CD4-positive, alpha-beta T cell (primary cell): ENCODE results near the gene CIAO2B. TPM values are rescaled to one million over a fixed set of nuclear protein-coding genes. Genes with fewer than 3 reads are reported as not detected.

ENCODE experiments used
- ATAC-seq: fragments of 200-7000 bp; cut with Tn5 transposase; one replicate; pipeline ENCODE4 v1.10.0; 2022; ENCODE audit warnings: mild to moderate bottlenecking; ENCODE audit not compliant: poor library complexity
- CTCF ChIA-PET: fragments of 350-600 bp; sonication (Branson Sonifier 250); formaldehyde crosslinking; loops from one replicate; lab custom pipeline; 2021; ENCODE audit warnings: antibody characterized with exemption, inconsistent platforms; lab: Charles Lee
- POLR2A ChIA-PET: fragments of 350-600 bp; sonication (Branson Sonifier 250); formaldehyde crosslinking; loops from one replicate; lab custom pipeline; 2021; ENCODE audit warnings: antibody characterized with exemption, inconsistent platforms; lab: Charles Lee
- DNase-seq, 14 experiments: peaks; one replicate each; pipeline ENCODE4 v3.0.0-alpha.2; 2013 to 2020; ENCODE audit warnings: mixed read lengths in 2 of 14
- H3K27ac ChIP-seq, 2 donors: one replicate each; pipeline versions ENCODE4 v1.5.1 to v1.7.0; 2013; ENCODE audit warnings: low read length in 2 of 2, low read depth in 1 of 2, mild to moderate bottlenecking in 1 of 2
- H3K27me3 ChIP-seq, 2 experiments: 1 replicate in 1 of 2; 2 replicates in 1 of 2; pipeline versions ENCODE4 v1.6.1 to v1.7.0; 2013; ENCODE audit warnings: low read length in 2 of 2, control low read depth in 1 of 2, mild to moderate bottlenecking in 1 of 2, moderate library complexity in 1 of 2; ENCODE audit not compliant: insufficient read depth in 2 of 2, control insufficient read depth in 1 of 2
- H3K36me3 ChIP-seq: one replicate; pipeline ENCODE4 v1.6.1; 2013; ENCODE audit warnings: low read length, control low read depth; ENCODE audit not compliant: insufficient read depth
- H3K4me1 ChIP-seq: one replicate; pipeline ENCODE4 v1.6.1; 2013; ENCODE audit warnings: low read length, control low read depth; ENCODE audit not compliant: insufficient read depth
- H3K4me3 ChIP-seq: one replicate; pipeline ENCODE4 v1.5.1; 2013; ENCODE audit warnings: mild to moderate bottlenecking, low read length, moderate library complexity
- H3K9me3 ChIP-seq, 2 experiments: 1 replicate in 1 of 2; 2 replicates in 1 of 2; pipeline versions ENCODE4 v1.6.1 to v1.7.0; 2013; ENCODE audit warnings: low read length in 2 of 2, mild to moderate bottlenecking in 2 of 2, control low read depth in 1 of 2, moderate library complexity in 1 of 2; ENCODE audit not compliant: control insufficient read depth in 1 of 2, insufficient read depth in 1 of 2
- H3K27ac Mint-ChIP-seq: one replicate; pipeline ENCODE4 v1.8.0; 2020; ENCODE audit warnings: mixed read lengths
- H3K27me3 Mint-ChIP-seq: one replicate; pipeline ENCODE4 v1.8.0; 2021; ENCODE audit warnings: mixed read lengths
- H3K36me3 Mint-ChIP-seq: one replicate; pipeline ENCODE4 v1.8.0; 2021; ENCODE audit warnings: low read depth, mixed read lengths
- H3K4me1 Mint-ChIP-seq: one replicate; pipeline ENCODE4 v1.8.0; 2021; ENCODE audit warnings: low read depth, mixed read lengths
- H3K4me3 Mint-ChIP-seq: one replicate; pipeline ENCODE4 v1.8.0; 2020; ENCODE audit warnings: mild to moderate bottlenecking, mixed read lengths
- H3K9me3 Mint-ChIP-seq: one replicate; pipeline ENCODE4 v1.8.0; 2020; ENCODE audit warnings: mixed read lengths
- intact Hi-C, 2 experiments: fragments of 100-400 bp; cut with DNase I in 1 of 2; cut with micrococcal nuclease in 1 of 2; formaldehyde crosslinking; loops; one replicate each; pipeline versions ENCODE4 v1.15.1 to v1.9.0; 2023 to 2025; cut with DNase I, micrococcal nuclease
- total RNA-seq, 174 experiments: library from RNA in 2 of 174; stranded (reverse) in 2 of 174; gene quantifications; one replicate each; pipeline ENCODE4 v1.2.3 and lab custom pipeline; 2021 to 2026
- TF ChIP-seq, protein P1 (sequence below): fragments of 200-600 bp; IDR thresholded peaks from one replicate; pipeline ENCODE4 v1.8.0; 2022; ENCODE audit warnings: antibody characterized with exemption, mild to moderate bottlenecking

Gene CIAO2B
- total RNA-seq, 2 experiments from 2014 or later = 58.6 to 70.4 TPM

DNA sequence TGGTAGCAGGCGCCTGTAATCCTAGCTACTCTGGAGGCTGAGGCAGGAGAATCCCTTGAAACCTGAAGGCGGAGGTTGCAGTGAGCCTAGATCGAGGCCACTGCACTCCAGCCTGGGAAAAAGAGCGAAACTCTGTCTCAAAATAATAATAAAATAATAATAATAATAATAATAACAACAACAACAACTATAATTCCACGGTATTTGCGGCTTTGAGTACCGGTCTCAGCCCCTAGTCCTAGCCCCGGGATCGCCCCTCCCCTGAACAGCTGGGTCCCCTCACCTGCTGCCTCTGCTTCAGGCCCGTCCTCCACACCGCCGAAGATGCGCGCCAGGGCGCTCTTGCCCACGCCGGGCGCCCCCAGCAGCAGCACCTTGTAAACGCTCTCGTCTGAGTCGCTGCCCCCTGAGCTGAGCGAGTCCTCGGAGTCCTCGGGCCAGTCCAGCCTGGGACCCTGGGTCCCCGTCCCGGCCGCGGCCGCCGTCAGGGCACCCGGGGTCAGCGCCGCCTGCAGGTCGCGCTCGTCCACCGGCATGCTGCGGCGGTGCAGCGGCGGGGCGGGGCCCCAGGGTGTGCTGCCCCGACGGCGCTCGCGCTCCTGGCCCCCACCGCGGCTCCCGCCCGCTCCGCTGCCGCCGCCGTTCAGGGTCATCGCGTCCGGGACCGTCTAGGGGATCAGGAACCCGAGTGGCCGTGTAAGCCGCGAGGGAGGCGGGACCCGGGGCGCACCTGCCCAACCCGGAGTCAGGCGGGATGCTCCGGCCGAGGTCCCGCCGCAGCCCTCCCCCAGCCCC, 9.5 kb downstream of the CIAO2B start:
- POLR2A ChIA-PET = interaction anchor here (0.9 kb wide), 1 partner anchor 9 kb away, joined by 3 read pairs; the partner anchor contains the start of gene CIAO2B
- Histone ChIP-seq H3K4me3 (no peak overlapping the region), H3K36me3 (no peaks in the 10 kb centered on the region), H3K4me1 (peaks cover 16% of the 10 kb centered on the region), H3K27me3 (peaks cover 28 to 43% of the 10 kb centered on the region in 2 experiments), H3K27ac (no peak overlapping the region), H3K9me3 (peaks cover 0 to 11% of the 10 kb centered on the region in 2 experiments)
- Mint-ChIP-seq H3K36me3 (no peaks in the 10 kb centered on the region), H3K9me3 (no peaks in the 10 kb centered on the region), H3K4me3 (no peak overlapping the region), H3K27me3 (peaks cover 56% of the 10 kb centered on the region), H3K4me1 (peaks cover 7% of the 10 kb centered on the region), H3K27ac (no peak overlapping the region)
- peak in 7 of 14 experiments; percentile 19 to 69 (median 43) for DNase-seq
- intact Hi-C loops = no loop called here
- CTCF ChIA-PET = interaction anchor here (0.7 to 1.8 kb wide), 2 partner anchors 30 to 52 kb away, joined by 3 to 4 read pairs; no protein-coding TSS in a partner anchor
- TF ChIP-seq, protein P1, sequence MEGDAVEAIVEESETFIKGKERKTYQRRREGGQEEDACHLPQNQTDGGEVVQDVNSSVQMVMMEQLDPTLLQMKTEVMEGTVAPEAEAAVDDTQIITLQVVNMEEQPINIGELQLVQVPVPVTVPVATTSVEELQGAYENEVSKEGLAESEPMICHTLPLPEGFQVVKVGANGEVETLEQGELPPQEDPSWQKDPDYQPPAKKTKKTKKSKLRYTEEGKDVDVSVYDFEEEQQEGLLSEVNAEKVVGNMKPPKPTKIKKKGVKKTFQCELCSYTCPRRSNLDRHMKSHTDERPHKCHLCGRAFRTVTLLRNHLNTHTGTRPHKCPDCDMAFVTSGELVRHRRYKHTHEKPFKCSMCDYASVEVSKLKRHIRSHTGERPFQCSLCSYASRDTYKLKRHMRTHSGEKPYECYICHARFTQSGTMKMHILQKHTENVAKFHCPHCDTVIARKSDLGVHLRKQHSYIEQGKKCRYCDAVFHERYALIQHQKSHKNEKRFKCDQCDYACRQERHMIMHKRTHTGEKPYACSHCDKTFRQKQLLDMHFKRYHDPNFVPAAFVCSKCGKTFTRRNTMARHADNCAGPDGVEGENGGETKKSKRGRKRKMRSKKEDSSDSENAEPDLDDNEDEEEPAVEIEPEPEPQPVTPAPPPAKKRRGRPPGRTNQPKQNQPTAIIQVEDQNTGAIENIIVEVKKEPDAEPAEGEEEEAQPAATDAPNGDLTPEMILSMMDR = peak; percentile 23
- ATAC-seq = peak; percentile 78

DNA sequence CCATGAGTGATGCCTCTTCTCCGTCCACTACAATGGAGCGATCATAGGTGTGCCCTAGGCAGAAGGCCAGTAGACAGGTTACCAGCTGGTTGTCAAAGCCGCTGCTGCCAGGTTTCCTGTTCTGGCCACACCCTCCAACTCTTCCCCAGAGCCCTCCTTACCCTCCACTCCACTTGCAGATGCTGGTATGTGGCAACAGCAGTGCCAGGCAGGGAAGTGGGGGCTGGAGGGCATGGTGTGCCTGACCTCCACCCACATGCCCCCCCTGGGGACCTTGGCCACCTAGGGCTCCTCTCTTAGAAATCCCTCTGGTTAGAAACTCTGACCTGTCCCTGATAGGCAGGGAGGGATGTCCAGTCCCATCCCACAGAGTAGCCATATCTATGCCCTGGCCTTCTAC, 10.3 kb downstream of the CIAO2B start:
- H3K36me3 ChIP-seq = no peaks in the 10 kb centered on the region
- intact Hi-C loops = no loop called here
- CTCF ChIA-PET = no interaction called here
- H3K4me3 ChIP-seq = no peak overlapping the region
- Mint-ChIP-seq H3K9me3 (no peaks in the 10 kb centered on the region), H3K4me1 (peaks cover 7% of the 10 kb centered on the region), H3K36me3 (no peaks in the 10 kb centered on the region), H3K4me3 (no peak overlapping the region), H3K27me3 (peaks cover 61% of the 10 kb centered on the region), H3K27ac (no peak overlapping the region)
- H3K9me3 ChIP-seq = peaks cover 0 to 11% of the 10 kb centered on the region in 2 experiments
- peaks cover 32 to 43% of the 10 kb centered on the region in 2 experiments for H3K27me3 ChIP-seq
- TF ChIP-seq, protein P1 = no peak
- ATAC-seq (no peak), DNase-seq (no peak)
- H3K4me1 ChIP-seq = peaks cover 16% of the 10 kb centered on the region
- POLR2A ChIA-PET = interaction anchor here (0.9 kb wide), 1 partner anchor 10 kb away, joined by 3 read pairs; the partner anchor contains the start of gene CIAO2B
- no peak overlapping the region for H3K27ac ChIP-seq

DNA sequence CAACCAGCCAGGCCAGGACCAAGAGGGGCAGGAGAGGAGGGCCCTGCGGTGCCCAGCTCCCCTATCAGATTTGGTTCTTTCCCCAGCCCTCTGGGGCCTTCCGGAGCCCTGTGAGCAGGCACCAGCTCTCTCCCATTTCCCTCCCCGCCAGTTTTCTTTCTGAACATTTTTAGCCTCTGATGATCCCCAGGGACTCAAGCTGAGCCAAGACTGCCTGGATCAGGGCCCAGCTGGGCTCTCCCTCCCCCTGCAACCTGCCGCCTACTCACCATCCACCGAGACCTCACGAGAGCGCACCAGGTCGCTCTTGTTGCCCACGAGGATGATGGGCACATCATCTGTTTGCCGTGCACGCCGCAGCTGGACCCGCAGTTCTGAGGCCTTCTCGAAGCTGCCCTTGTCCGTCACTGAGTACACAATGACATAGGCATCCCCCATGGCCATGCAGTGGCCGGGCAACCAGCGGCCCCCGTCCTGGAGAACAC, 10.9 kb downstream of the CIAO2B start:
- Histone ChIP-seq H3K27ac (no peak overlapping the region), H3K27me3 (peaks cover 32 to 43% of the 10 kb centered on the region in 2 experiments), H3K36me3 (no peaks in the 10 kb centered on the region), H3K9me3 (peaks cover 0 to 11% of the 10 kb centered on the region in 2 experiments), H3K4me1 (peaks cover 16% of the 10 kb centered on the region), H3K4me3 (no peak overlapping the region)
- Mint-ChIP-seq H3K4me3 (no peak overlapping the region), H3K27me3 (peaks cover 61% of the 10 kb centered on the region), H3K27ac (no peak overlapping the region), H3K9me3 (no peaks in the 10 kb centered on the region), H3K4me1 (peaks cover 7% of the 10 kb centered on the region), H3K36me3 (no peaks in the 10 kb centered on the region)
- TF ChIP-seq, protein P1 = no peak
- ChIA-PET CTCF (no interaction called here), POLR2A (no interaction called here)
- intact Hi-C loops = no loop called here
- ATAC-seq = no peak
- no peak for DNase-seq
